ENCODE measurements around the gene CD6.

CD6 gene

GRCh38 chr11:61011950-61012736 lies 40.7 kb downstream of the CD6 start:
- DNase-seq, result no peak

GRCh38 chr11:61012737-61013215 lies 41.3 kb downstream of the CD6 start:
- DNase-seq, result no peak

GRCh38 chr11:61018059-61018458 lies 46.6 kb downstream of the CD6 start:
- no peak for DNase-seq

GRCh38 chr11:61019037-61019831 lies 47.8 kb downstream of the CD6 start:
- DNase-seq, result no peak

- DNase-seq, result no peak
Measured at GRCh38 chr11:61019832-61020405, 48.4 kb downstream of the CD6 start.

- no peak for DNase-seq
Measured at GRCh38 chr11:61020551-61021235, 49.2 kb downstream of the CD6 start.

- no peak for DNase-seq
Measured at GRCh38 chr11:61021661-61022212, 50.3 kb downstream of the CD6 start.

- no peak for DNase-seq
Measured at GRCh38 chr11:61022311-61023085, 51.0 kb downstream of the CD6 start.

- DNase-seq, result no peak
Measured at GRCh38 chr11:61023086-61023965, 51.8 kb downstream of the CD6 start.

GRCh38 chr11:61023966-61024295 lies 52.5 kb downstream of the CD6 start:
- DNase-seq, result no peak

GRCh38 chr11:61024938-61025820 lies 53.7 kb downstream of the CD6 start:
- no peak for DNase-seq

GRCh38 chr11:61025821-61026120 lies 54.3 kb downstream of the CD6 start:
- DNase-seq, result no peak

GRCh38 chr11:61026121-61027031 lies 54.9 kb downstream of the CD6 start:
- DNase-seq, result no peak

- DNase-seq, result no peak
Measured at GRCh38 chr11:61027141-61027840, 55.8 kb downstream of the CD6 start.

- DNase-seq, result no peak
Measured at GRCh38 chr11:61028135-61028729, 56.8 kb downstream of the CD6 start.

- no peak for DNase-seq
Measured at GRCh38 chr11:61032824-61033223, 61.3 kb downstream of the CD6 start.

GRCh38 chr11:61033417-61033816 lies 61.9 kb downstream of the CD6 start:
- DNase-seq, result no peak

- no peak for DNase-seq
Measured at GRCh38 chr11:61034111-61034510, 62.6 kb downstream of the CD6 start.

Data from T1000 (cell line).